HG02610 (cell line): ENCODE data around the gene NFATC4.

Experiments used
- ATAC-seq: cut with Tn5 transposase; IDR thresholded peaks from one replicate; pipeline ENCODE4 v1.9.1; 2021; ENCODE audit warnings: mild to moderate bottlenecking, moderate library complexity; ENCODE audit not compliant: unreplicated experiment

NFATC4 gene

GRCh38 chr14:24427537-24428508, 59.8 kb downstream of the NFATC4 start:
- ATAC-seq = no peak

GRCh38 chr14:24428628-24429394, 60.8 kb downstream of the NFATC4 start:
- no peak for ATAC-seq
